HG03354 (cell line): Measurements from ENCODE around the gene CCDC184.
"Not testable (repeated sequence)": the region's sequence is repeated elsewhere in the genome, so short reads cannot be mapped to it uniquely, and the experiment has no call there.

Source experiments
- ATAC-seq: cut with Tn5 transposase; IDR thresholded peaks from one replicate; pipeline ENCODE4 v1.9.1; 2021; ENCODE audit warnings: mild to moderate bottlenecking; ENCODE audit not compliant: unreplicated experiment, poor library complexity, severe bottlenecking

Gene CCDC184

GRCh38 chr12:48183091-48183875 is at the start of gene CCDC184:
TSS of gene CCDC184 (plus strand) at chr12:48183644. CDS start at chr12:48184123, 479 bp downstream.
- peak; percentile 77 for ATAC-seq

GRCh38 chr12:48135027-48135426 is 48.4 kb upstream of the CCDC184 start:
- no peak for ATAC-seq

GRCh38 chr12:48142818-48143674 is 40.4 kb upstream of the CCDC184 start:
- no peak for ATAC-seq

- no peak for ATAC-seq
Measured at GRCh38 chr12:48143898-48144297, 39.5 kb upstream of the CCDC184 start.

- ATAC-seq, result no peak
Measured at GRCh38 chr12:48145981-48146380, 37.5 kb upstream of the CCDC184 start.

GRCh38 chr12:48151103-48151771 is 32.2 kb upstream of the CCDC184 start:
- no peak for ATAC-seq

GRCh38 chr12:48155786-48156185 is 27.7 kb upstream of the CCDC184 start:
- not testable (repeated sequence) for ATAC-seq

GRCh38 chr12:48156652-48157017 is 26.8 kb upstream of the CCDC184 start:
- ATAC-seq, result no peak

GRCh38 chr12:48157018-48157888 is 26.2 kb upstream of the CCDC184 start, which contains the start of gene ASB8:
TSS of gene ASB8 (minus strand) at chr12:48157515. CDS start at chr12:48153496, 4,019 bp downstream.
- ATAC-seq, result peak; percentile 90

- peak; percentile 17 for ATAC-seq
Measured at GRCh38 chr12:48157889-48158370, 25.5 kb upstream of the CCDC184 start.

- ATAC-seq, result no peak
Measured at GRCh38 chr12:48160046-48160445, 23.4 kb upstream of the CCDC184 start.

- no peak for ATAC-seq
Measured at GRCh38 chr12:48160807-48161206, 22.6 kb upstream of the CCDC184 start.

GRCh38 chr12:48163150-48163747 is 20.2 kb upstream of the CCDC184 start:
- no peak for ATAC-seq

- ATAC-seq, result no peak
Measured at GRCh38 chr12:48164451-48164850, 19.0 kb upstream of the CCDC184 start.

- ATAC-seq, result peak; percentile 58
Measured at GRCh38 chr12:48165089-48165981, 18.1 kb upstream of the CCDC184 start.

- no peak for ATAC-seq
Measured at GRCh38 chr12:48169011-48169410, 14.4 kb upstream of the CCDC184 start.

GRCh38 chr12:48175613-48176416 is 7.6 kb upstream of the CCDC184 start:
- no peak for ATAC-seq
